ENCODE data around the gene COL4A2.

Gene COL4A2

GRCh38 chr13:110281736-110282135 lies 25.3 kb upstream of the COL4A2 start:
- TF ChIP-seq EZH2phosphoT487 (IDR thresholded peaks at IDR 0.05; ENCODE audit: low read length) (no peak), EZH2 (optimal IDR thresholded peaks at IDR 0.05; ENCODE audit: low read depth, low read length) (no peak)
- TF ChIP-seq, protein P1, sequence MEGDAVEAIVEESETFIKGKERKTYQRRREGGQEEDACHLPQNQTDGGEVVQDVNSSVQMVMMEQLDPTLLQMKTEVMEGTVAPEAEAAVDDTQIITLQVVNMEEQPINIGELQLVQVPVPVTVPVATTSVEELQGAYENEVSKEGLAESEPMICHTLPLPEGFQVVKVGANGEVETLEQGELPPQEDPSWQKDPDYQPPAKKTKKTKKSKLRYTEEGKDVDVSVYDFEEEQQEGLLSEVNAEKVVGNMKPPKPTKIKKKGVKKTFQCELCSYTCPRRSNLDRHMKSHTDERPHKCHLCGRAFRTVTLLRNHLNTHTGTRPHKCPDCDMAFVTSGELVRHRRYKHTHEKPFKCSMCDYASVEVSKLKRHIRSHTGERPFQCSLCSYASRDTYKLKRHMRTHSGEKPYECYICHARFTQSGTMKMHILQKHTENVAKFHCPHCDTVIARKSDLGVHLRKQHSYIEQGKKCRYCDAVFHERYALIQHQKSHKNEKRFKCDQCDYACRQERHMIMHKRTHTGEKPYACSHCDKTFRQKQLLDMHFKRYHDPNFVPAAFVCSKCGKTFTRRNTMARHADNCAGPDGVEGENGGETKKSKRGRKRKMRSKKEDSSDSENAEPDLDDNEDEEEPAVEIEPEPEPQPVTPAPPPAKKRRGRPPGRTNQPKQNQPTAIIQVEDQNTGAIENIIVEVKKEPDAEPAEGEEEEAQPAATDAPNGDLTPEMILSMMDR (IDR thresholded peaks at IDR 0.05; ENCODE audit: low read length) = no peak
- Histone ChIP-seq H3K9me3 (replicated peaks; ENCODE audit: insufficient read depth, low read length) (no peaks in the 10 kb centered on the region), H3K4me2 (ENCODE audit: low read depth, low read length) (no peak overlapping the region), H3K4me3 (ENCODE audit: low read length) (no peak overlapping the region), H3F3A (ENCODE audit: insufficient read depth, low read length) (no peaks in the 10 kb centered on the region), H2AFZ (ENCODE audit: low read length) (no peak overlapping the region), H3K9me2 (replicated peaks; ENCODE audit: insufficient read depth, low read length) (no peaks in the 10 kb centered on the region), H3K9ac (ENCODE audit: low read length) (no peak overlapping the region), H3K36me3 (replicated peaks; ENCODE audit: insufficient read depth, low read length) (no peaks in the 10 kb centered on the region), H3K27ac (ENCODE audit: low read length) (no peak overlapping the region), H3K4me1 (ENCODE audit: low read length) (no peaks in the 10 kb centered on the region), H3K79me2 (ENCODE audit: low read length) (no peaks in the 10 kb centered on the region), H3K27me3 (replicated peaks; ENCODE audit: insufficient read depth, low read length) (no peaks in the 10 kb centered on the region), H4K20me1 (ENCODE audit: insufficient read depth, low read length) (no peaks in the 10 kb centered on the region)
- no peak for DNase-seq

GRCh38 chr13:110282316-110282841 lies 24.7 kb upstream of the COL4A2 start:
- Histone ChIP-seq H3K79me2 (ENCODE audit: low read length) (no peaks in the 10 kb centered on the region), H3F3A (ENCODE audit: insufficient read depth, low read length) (no peaks in the 10 kb centered on the region), H3K27me3 (replicated peaks; ENCODE audit: insufficient read depth, low read length) (no peaks in the 10 kb centered on the region), H3K4me2 (ENCODE audit: low read depth, low read length) (no peak overlapping the region), H4K20me1 (ENCODE audit: insufficient read depth, low read length) (no peaks in the 10 kb centered on the region), H3K36me3 (replicated peaks; ENCODE audit: insufficient read depth, low read length) (no peaks in the 10 kb centered on the region), H3K4me1 (ENCODE audit: low read length) (no peaks in the 10 kb centered on the region), H3K9me2 (replicated peaks; ENCODE audit: insufficient read depth, low read length) (no peaks in the 10 kb centered on the region), H2AFZ (ENCODE audit: low read length) (no peak overlapping the region), H3K4me3 (ENCODE audit: low read length) (no peak overlapping the region), H3K9me3 (replicated peaks; ENCODE audit: insufficient read depth, low read length) (no peaks in the 10 kb centered on the region), H3K27ac (ENCODE audit: low read length) (no peak overlapping the region), H3K9ac (ENCODE audit: low read length) (no peak overlapping the region)
- TF ChIP-seq EZH2 (optimal IDR thresholded peaks at IDR 0.05; ENCODE audit: low read depth, low read length) = no peak
- TF ChIP-seq, protein P1 (IDR thresholded peaks at IDR 0.05; ENCODE audit: low read length) = no peak
- no peak for TF ChIP-seq EZH2phosphoT487 (IDR thresholded peaks at IDR 0.05; ENCODE audit: low read length)
- DNase-seq = no peak

GRCh38 chr13:110283736-110284517 lies 23.2 kb upstream of the COL4A2 start:
- DNase-seq = no peak
- no peaks in the 10 kb centered on the region for H3K4me1 ChIP-seq (ENCODE audit: low read length)
- H3K79me2 ChIP-seq (ENCODE audit: low read length) = no peaks in the 10 kb centered on the region
- no peaks in the 10 kb centered on the region for H3K36me3 ChIP-seq (replicated peaks; ENCODE audit: insufficient read depth, low read length)
- H2AFZ ChIP-seq (ENCODE audit: low read length) = no peak overlapping the region
- no peaks in the 10 kb centered on the region for H3K9me2 ChIP-seq (replicated peaks; ENCODE audit: insufficient read depth, low read length)
- no peak overlapping the region for H3K4me3 ChIP-seq (ENCODE audit: low read length)
- H3K9ac ChIP-seq (ENCODE audit: low read length) = no peak overlapping the region
- no peaks in the 10 kb centered on the region for H3F3A ChIP-seq (ENCODE audit: insufficient read depth, low read length)
- TF ChIP-seq EZH2 (optimal IDR thresholded peaks at IDR 0.05; ENCODE audit: low read depth, low read length) (no peak), EZH2phosphoT487 (IDR thresholded peaks at IDR 0.05; ENCODE audit: low read length) (no peak)
- TF ChIP-seq, protein P1 (IDR thresholded peaks at IDR 0.05; ENCODE audit: low read length) = no peak
- no peak overlapping the region for H3K4me2 ChIP-seq (ENCODE audit: low read depth, low read length)
- no peaks in the 10 kb centered on the region for H3K9me3 ChIP-seq (replicated peaks; ENCODE audit: insufficient read depth, low read length)
- H3K27me3 ChIP-seq (replicated peaks; ENCODE audit: insufficient read depth, low read length) = no peaks in the 10 kb centered on the region
- no peak overlapping the region for H3K27ac ChIP-seq (ENCODE audit: low read length)
- H4K20me1 ChIP-seq (ENCODE audit: insufficient read depth, low read length) = no peaks in the 10 kb centered on the region

All from MM.1S (cell line).